Esophagus (tissue), 2 donors: ENCODE data around the gene ACTR3. TPM values are rescaled to one million over a fixed set of nuclear protein-coding genes. Genes with fewer than 3 reads are reported as not detected.

Experiments used
- H3K27ac ChIP-seq, 2 donors: one replicate each; pipeline ENCODE4 v1.5.1; 2013; ENCODE audit warnings: low read depth in 2 of 2, mild to moderate bottlenecking in 2 of 2, inconsistent platforms in 1 of 2, low read length in 1 of 2, moderate library complexity in 1 of 2
- H3K27me3 ChIP-seq, 2 donors: one replicate each; pipeline ENCODE4 v1.6.1; 2013; ENCODE audit warnings: low read length in 2 of 2, control low read depth in 1 of 2, mild to moderate bottlenecking in 1 of 2; ENCODE audit not compliant: insufficient read depth in 2 of 2, control insufficient read depth in 1 of 2
- H3K36me3 ChIP-seq, 2 donors: one replicate each; pipeline ENCODE4 v1.6.1; 2013; ENCODE audit warnings: low read length in 1 of 2; ENCODE audit not compliant: control insufficient read depth in 2 of 2, insufficient read depth in 2 of 2
- H3K4me1 ChIP-seq, 2 donors: one replicate each; pipeline ENCODE4 v1.6.1; 2013; ENCODE audit warnings: low read length in 1 of 2; ENCODE audit not compliant: control insufficient read depth in 2 of 2, insufficient read depth in 2 of 2
- H3K4me3 ChIP-seq, 2 donors: one replicate each; pipeline ENCODE4 v1.5.1; 2013; ENCODE audit warnings: low read length in 2 of 2, mild to moderate bottlenecking in 2 of 2, low read depth in 1 of 2, moderate library complexity in 1 of 2
- H3K9me3 ChIP-seq, 2 donors: one replicate each; pipeline ENCODE4 v1.6.1; 2013; ENCODE audit warnings: mild to moderate bottlenecking in 2 of 2, low read depth in 1 of 2, low read length in 1 of 2, moderate library complexity in 1 of 2; ENCODE audit not compliant: control insufficient read depth in 2 of 2, insufficient read depth in 1 of 2
- WGBS, 2 donors: extraction: QIAGEN DNeasy Blood & Tissue Kit; methylation state at CpG; one replicate each; pipeline ENCODE4 v1.1.7; 2013; 5-methylcytosine and 5-hydroxymethylcytosine counted together
- polyA plus RNA-seq, 2 donors: library from polyadenylated mRNA; stranded (reverse); fragments of 200-250 nt; gene quantifications; one replicate each; pipeline ENCODE4 v1.2.3, GENCODE V29; 2013
- donor health status: healthy with polysubstance abuse.
- donor health status: Bipolar disorder and iron deficiency.

The ACTR3 gene
- polyA plus RNA-seq, 2 donors: 57.2 to 155 TPM

DNA sequence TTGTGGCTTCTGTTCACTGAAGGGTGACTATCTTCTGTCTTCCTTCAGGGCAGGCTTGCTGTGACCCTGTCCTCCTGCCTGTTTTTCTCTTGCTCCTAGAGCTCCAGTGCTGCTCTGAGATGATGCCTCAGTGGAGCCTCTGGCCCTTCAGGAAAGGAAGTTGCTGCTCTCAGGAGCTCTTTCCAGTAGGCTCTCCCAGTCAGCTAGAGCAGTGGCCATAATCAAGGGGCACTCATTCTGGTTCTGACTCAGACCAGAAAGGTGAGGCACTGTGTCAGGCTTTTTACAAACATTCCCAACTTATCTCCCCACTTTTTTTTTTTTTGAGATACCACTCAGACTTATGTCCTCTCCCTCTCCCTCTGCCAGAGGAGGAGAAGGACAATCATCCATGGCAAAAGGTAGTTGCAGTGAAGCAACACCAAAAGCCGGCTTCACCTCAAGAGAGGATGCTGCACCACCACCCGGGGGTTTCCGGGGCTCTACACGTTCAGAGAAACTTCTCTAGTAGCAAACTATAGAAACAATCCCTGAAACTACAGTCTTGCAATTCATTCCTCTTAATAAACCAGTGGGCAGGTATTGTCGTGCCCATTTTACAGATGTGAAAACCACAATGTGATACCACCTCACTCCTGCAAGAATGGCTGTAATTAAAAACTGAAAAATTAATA is 115.4 kb downstream of the ACTR3 start:
- H3K9me3 ChIP-seq: no peaks in the 10 kb centered on the region
- H3K36me3 ChIP-seq: no peaks in the 10 kb centered on the region
- no peak overlapping the region for H3K27ac ChIP-seq
- H3K4me3 ChIP-seq: no peak overlapping the region
- H3K27me3 ChIP-seq: no peaks in the 10 kb centered on the region
- no peaks in the 10 kb centered on the region for H3K4me1 ChIP-seq
- WGBS, 2 donors: 91 to 92% methylated on average over 5 of the region's 5 CpGs

DNA sequence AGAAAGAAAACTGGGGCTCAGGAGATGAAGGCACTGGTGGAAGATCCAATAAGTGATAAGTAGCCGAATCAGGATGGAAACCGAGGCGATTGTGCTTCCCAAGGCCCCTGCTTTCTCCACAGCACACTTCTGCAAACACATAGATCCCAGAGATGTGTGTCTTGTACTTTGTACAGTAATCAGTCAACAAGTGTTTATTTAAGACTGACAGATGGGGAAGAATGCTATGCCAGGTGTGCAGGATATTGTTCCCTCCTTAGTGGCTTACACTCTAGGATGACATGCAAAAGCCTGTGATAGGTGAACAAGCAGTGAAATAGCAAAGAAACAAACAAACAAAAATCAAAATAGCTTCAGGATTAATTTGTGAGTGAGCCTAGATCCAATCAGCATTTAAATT is 116.6 kb downstream of the ACTR3 start:
- Histone ChIP-seq H3K27ac (no peak overlapping the region), H3K9me3 (no peaks in the 10 kb centered on the region), H3K27me3 (no peaks in the 10 kb centered on the region), H3K4me1 (no peaks in the 10 kb centered on the region), H3K4me3 (no peak overlapping the region), H3K36me3 (no peaks in the 10 kb centered on the region)
- WGBS, 2 donors: 70 to 78% methylated on average over 3 of the region's 3 CpGs

DNA sequence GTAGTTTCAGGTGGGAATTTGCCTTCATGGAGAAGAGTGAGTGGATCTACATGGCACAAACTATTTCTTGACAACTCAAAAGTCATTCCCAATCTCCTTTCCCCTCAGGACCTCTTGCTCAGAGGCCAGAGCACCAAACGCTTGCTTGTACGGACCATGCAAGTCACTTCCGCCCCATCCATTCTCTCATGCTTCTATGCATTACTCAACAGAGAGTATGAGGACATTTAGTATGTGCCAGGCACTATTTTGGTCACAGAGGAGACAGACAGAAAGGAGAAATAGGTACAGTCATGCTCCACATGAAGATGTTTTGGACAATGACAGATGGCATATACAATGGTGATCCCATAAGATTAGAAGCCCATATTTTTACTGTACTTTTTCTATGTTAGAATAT is 117.5 kb downstream of the ACTR3 start:
- Histone ChIP-seq H3K4me1 (peaks cover 0 to 2% of the 10 kb centered on the region in 2 donors), H3K36me3 (no peaks in the 10 kb centered on the region), H3K4me3 (no peak overlapping the region), H3K27me3 (no peaks in the 10 kb centered on the region), H3K9me3 (peaks cover 0 to 2% of the 10 kb centered on the region in 2 donors), H3K27ac (no peak overlapping the region)
- 92 to 95% methylated on average over 3 of the region's 3 CpGs for WGBS, 2 donors

DNA sequence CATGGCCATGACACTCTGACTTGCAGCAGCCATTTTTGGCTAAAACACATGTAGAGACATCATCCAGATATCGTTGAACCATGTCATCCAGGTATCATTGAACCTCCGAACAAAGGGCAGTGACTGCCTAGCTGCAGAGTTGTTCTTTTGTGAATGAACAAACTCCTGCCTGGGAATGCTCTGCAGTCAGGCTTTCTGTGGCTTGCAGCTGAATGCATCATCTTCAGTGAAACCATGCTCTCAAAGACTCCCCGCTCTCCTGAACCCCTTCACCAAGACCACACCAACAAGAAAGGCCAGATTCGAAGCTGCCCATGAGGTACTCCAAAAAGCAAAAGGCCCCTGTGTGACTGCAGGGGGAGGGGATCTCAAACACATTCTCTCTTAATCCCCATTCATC is 118.8 kb downstream of the ACTR3 start:
- Histone ChIP-seq H3K27ac (no peak overlapping the region), H3K27me3 (no peaks in the 10 kb centered on the region), H3K4me3 (no peak overlapping the region), H3K9me3 (peaks cover 0 to 2% of the 10 kb centered on the region in 2 donors), H3K36me3 (no peaks in the 10 kb centered on the region), H3K4me1 (peaks cover 0 to 3% of the 10 kb centered on the region in 2 donors)
- 79 to 84% methylated on average over 4 of the region's 4 CpGs for WGBS, 2 donors

DNA sequence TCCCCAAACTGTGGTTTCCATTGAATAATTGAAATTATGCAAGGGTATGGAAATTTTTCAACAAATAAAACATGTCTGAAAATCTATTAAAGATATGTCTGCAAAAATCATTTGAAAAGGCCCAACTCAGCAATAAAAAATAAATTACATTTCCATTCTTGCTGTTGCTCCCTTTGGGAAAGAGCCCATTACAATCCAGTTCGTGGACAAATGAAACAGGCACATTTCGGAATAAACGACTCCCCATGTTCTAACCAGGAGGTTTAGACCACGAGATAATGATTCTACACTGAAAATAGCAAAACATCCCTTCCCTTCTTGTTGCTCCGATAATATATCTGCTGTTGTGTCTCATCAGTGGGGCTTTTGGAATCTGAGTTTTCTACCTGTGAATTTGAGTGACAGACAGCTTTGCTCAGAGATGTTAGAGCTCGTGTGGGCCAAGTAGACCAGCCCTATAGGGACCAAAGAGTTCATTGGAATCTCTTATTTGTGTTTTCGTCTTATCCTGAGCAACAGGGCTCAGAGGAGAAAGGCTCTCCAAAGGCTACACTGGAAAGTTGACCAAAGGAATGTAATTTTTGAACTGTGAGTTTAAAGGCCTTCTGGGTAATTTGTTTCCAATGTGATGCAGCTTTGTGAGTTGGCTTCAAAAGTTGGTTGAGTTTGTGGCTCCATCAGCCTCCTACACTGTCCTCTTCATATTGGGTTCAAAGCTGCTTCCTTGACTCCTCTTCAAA is 119.5 kb downstream of the ACTR3 start:
- H3K4me3 ChIP-seq: no peak overlapping the region
- H3K36me3 ChIP-seq: no peaks in the 10 kb centered on the region
- H3K4me1 ChIP-seq: peaks cover 0 to 3% of the 10 kb centered on the region in 2 donors
- H3K27me3 ChIP-seq: no peaks in the 10 kb centered on the region
- 79 to 82% methylated on average over 7 of the region's 7 CpGs for WGBS, 2 donors
- H3K27ac ChIP-seq: no peak overlapping the region
- H3K9me3 ChIP-seq: peaks cover 0 to 2% of the 10 kb centered on the region in 2 donors

DNA sequence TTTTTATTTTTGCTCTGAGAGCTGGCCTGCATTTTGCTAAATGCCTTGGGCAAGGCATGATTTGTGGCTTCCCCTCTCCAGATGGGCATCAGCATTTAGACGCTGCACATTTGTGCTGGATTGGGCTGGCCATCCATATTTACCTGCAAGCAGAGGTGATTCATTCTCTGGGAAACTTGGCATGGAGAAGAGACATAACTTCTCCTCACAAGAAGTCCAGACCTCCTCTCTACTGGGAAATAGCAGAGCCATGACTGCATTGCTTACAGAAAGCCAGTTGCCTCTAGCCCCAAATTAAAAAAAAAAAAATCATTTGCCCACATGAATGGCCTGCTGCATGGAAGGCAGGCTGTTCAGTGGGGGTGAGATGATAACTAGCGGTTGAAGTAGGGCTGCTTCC is 120.1 kb downstream of the ACTR3 start:
- Histone ChIP-seq H3K4me3 (no peak overlapping the region), H3K36me3 (no peaks in the 10 kb centered on the region), H3K27ac (no peak overlapping the region), H3K4me1 (peaks cover 0 to 3% of the 10 kb centered on the region in 2 donors), H3K9me3 (peaks cover 0 to 2% of the 10 kb centered on the region in 2 donors), H3K27me3 (no peaks in the 10 kb centered on the region)
- WGBS, 2 donors: 72 to 80% methylated on average over 2 of the region's 2 CpGs

DNA sequence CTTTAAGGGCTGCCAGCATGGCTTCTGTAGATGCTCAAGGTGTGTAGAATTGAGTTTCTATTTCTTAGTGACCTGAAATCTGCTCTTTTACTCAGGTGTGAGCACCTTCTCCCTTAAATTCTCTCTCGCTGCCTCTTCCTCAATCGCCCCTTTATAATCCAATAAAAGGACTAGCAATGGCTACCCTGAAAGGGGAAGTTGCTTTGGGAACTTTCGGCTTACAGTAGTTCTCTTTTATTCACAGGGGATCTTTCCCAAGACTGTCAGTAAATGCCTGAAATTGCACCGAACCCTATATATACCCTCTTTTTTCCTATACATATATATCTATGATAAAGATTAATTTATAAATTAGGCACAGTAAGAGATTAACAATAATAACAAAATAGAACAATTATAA is 121.8 kb downstream of the ACTR3 start:
- whole genome bisulfite sequencing, 2 donors: 58 to 72% methylated on average over 4 of the region's 4 CpGs
- peaks cover 0 to 3% of the 10 kb centered on the region in 2 donors for H3K4me1 ChIP-seq
- no peaks in the 10 kb centered on the region for H3K27me3 ChIP-seq
- H3K9me3 ChIP-seq: peaks cover 0 to 2% of the 10 kb centered on the region in 2 donors
- H3K4me3 ChIP-seq: no peak overlapping the region
- no peaks in the 10 kb centered on the region for H3K36me3 ChIP-seq
- no peak overlapping the region for H3K27ac ChIP-seq

Other genes starting within 250 kb of the ACTR3 start
- 10 to 100 TPM; 19.8 to 31.3 TPM for gene SLC35F5, start 133.4 kb upstream of the ACTR3 start, polyA plus RNA-seq